ENCODE results near the gene TNFRSF4.

Gene TNFRSF4

GRCh38 chr1:1245178-1245816, 31.3 kb upstream of the TNFRSF4 start:
- ChIA-PET POLR2A (no interaction called here), CTCF (interaction anchor here (2.2 kb wide), 1 partner anchor 123 kb away, joined by 9 read pairs; no protein-coding TSS in a partner anchor)
- Histone ChIP-seq H3K36me3 (ENCODE audit: control insufficient read depth in 4 of 4, insufficient read depth in 4 of 4, low read length in 3 of 4) (no peaks in the 10 kb centered on the region), H3K9me3 (ENCODE audit: control extremely low read depth in 1 of 5, control insufficient read depth in 4 of 5, insufficient read depth in 2 of 5, low read depth in 1 of 5, low read length in 4 of 5) (no peaks in the 10 kb centered on the region), H3K4me3 (ENCODE audit: control insufficient read depth in 1 of 7, extremely low read depth in 1 of 7, insufficient read depth in 4 of 7, low read depth in 2 of 7, low read length in 6 of 7) (no peak overlapping the region), H3K4me1 (ENCODE audit: control extremely low read depth in 1 of 4, control insufficient read depth in 4 of 4, insufficient read depth in 4 of 4, low read length in 3 of 4) (peaks cover 0 to 10% (median 3%) of the 10 kb centered on the region in 4 experiments), H3K27me3 (replicated peaks in 2 of 5; ENCODE audit: control insufficient read depth in 4 of 5, insufficient read depth in 5 of 5, low read length in 4 of 5) (peaks cover 0 to 41% (median 6%) of the 10 kb centered on the region in 5 experiments), H3K27ac (ENCODE audit: insufficient read depth in 1 of 2, low read depth in 1 of 2, low read length in 2 of 2, poor library complexity in 1 of 2, severe bottlenecking in 2 of 2) (no peak overlapping the region)
- peak in 1 of 3 donors; percentile 26 for DNase-seq
- WGBS (ENCODE audit: insufficient coverage): 87% methylated on average over 18 of the region's 23 CpGs

GRCh38 chr1:1244192-1244811, 30.3 kb upstream of the TNFRSF4 start:
- POLR2A ChIA-PET: no interaction called here
- no peak for DNase-seq
- peaks cover 0 to 10% (median 3%) of the 10 kb centered on the region in 4 experiments for H3K4me1 ChIP-seq (ENCODE audit: control extremely low read depth in 1 of 4, control insufficient read depth in 4 of 4, insufficient read depth in 4 of 4, low read length in 3 of 4)
- no peak overlapping the region for H3K4me3 ChIP-seq (ENCODE audit: control insufficient read depth in 1 of 7, extremely low read depth in 1 of 7, insufficient read depth in 4 of 7, low read depth in 2 of 7, low read length in 6 of 7)
- no peaks in the 10 kb centered on the region for H3K36me3 ChIP-seq (ENCODE audit: control insufficient read depth in 4 of 4, insufficient read depth in 4 of 4, low read length in 3 of 4)
- peaks cover 0 to 51% (median 6%) of the 10 kb centered on the region in 5 experiments for H3K27me3 ChIP-seq (replicated peaks in 2 of 5; ENCODE audit: control insufficient read depth in 4 of 5, insufficient read depth in 5 of 5, low read length in 4 of 5)
- WGBS (ENCODE audit: insufficient coverage): 92% methylated on average over 15 of the region's 30 CpGs
- no peak overlapping the region for H3K27ac ChIP-seq (ENCODE audit: insufficient read depth in 1 of 2, low read depth in 1 of 2, low read length in 2 of 2, poor library complexity in 1 of 2, severe bottlenecking in 2 of 2)
- CTCF ChIA-PET: interaction anchor here (1.4 kb wide), 1 partner anchor 123 kb away, joined by 3 read pairs; no protein-coding TSS in a partner anchor
- no peaks in the 10 kb centered on the region for H3K9me3 ChIP-seq (ENCODE audit: control extremely low read depth in 1 of 5, control insufficient read depth in 4 of 5, insufficient read depth in 2 of 5, low read depth in 1 of 5, low read length in 4 of 5)

- Histone ChIP-seq H3K27me3 (replicated peaks in 2 of 5; ENCODE audit: control insufficient read depth in 4 of 5, insufficient read depth in 5 of 5, low read length in 4 of 5) (peaks cover 0 to 56% (median 6%) of the 10 kb centered on the region in 5 experiments), H3K9me3 (ENCODE audit: control extremely low read depth in 1 of 5, control insufficient read depth in 4 of 5, insufficient read depth in 2 of 5, low read depth in 1 of 5, low read length in 4 of 5) (no peaks in the 10 kb centered on the region), H3K4me1 (ENCODE audit: control extremely low read depth in 1 of 4, control insufficient read depth in 4 of 4, insufficient read depth in 4 of 4, low read length in 3 of 4) (peaks cover 0 to 10% (median 3%) of the 10 kb centered on the region in 4 experiments), H3K4me3 (ENCODE audit: control insufficient read depth in 1 of 7, extremely low read depth in 1 of 7, insufficient read depth in 4 of 7, low read depth in 2 of 7, low read length in 6 of 7) (no peak overlapping the region), H3K36me3 (ENCODE audit: control insufficient read depth in 4 of 4, insufficient read depth in 4 of 4, low read length in 3 of 4) (no peaks in the 10 kb centered on the region), H3K27ac (ENCODE audit: insufficient read depth in 1 of 2, low read depth in 1 of 2, low read length in 2 of 2, poor library complexity in 1 of 2, severe bottlenecking in 2 of 2) (no peak overlapping the region)
- POLR2A ChIA-PET: no interaction called here
- CTCF ChIA-PET: interaction anchor here (1.4 kb wide), 1 partner anchor 123 kb away, joined by 3 read pairs; no protein-coding TSS in a partner anchor
- WGBS (ENCODE audit: insufficient coverage): 97% methylated on average over 16 of the region's 23 CpGs
- no peak for DNase-seq
Observed at GRCh38 chr1:1243807-1244191, 29.8 kb upstream of the TNFRSF4 start.

- Histone ChIP-seq H3K36me3 (ENCODE audit: control insufficient read depth in 4 of 4, insufficient read depth in 4 of 4, low read length in 3 of 4) (no peaks in the 10 kb centered on the region), H3K4me1 (ENCODE audit: control extremely low read depth in 1 of 4, control insufficient read depth in 4 of 4, insufficient read depth in 4 of 4, low read length in 3 of 4) (peaks cover 0 to 10% (median 3%) of the 10 kb centered on the region in 4 experiments), H3K9me3 (ENCODE audit: control extremely low read depth in 1 of 5, control insufficient read depth in 4 of 5, insufficient read depth in 2 of 5, low read depth in 1 of 5, low read length in 4 of 5) (no peaks in the 10 kb centered on the region), H3K4me3 (ENCODE audit: control insufficient read depth in 1 of 7, extremely low read depth in 1 of 7, insufficient read depth in 4 of 7, low read depth in 2 of 7, low read length in 6 of 7) (no peak overlapping the region), H3K27ac (ENCODE audit: insufficient read depth in 1 of 2, low read depth in 1 of 2, low read length in 2 of 2, poor library complexity in 1 of 2, severe bottlenecking in 2 of 2) (no peak overlapping the region), H3K27me3 (replicated peaks in 2 of 5; ENCODE audit: control insufficient read depth in 4 of 5, insufficient read depth in 5 of 5, low read length in 4 of 5) (peaks cover 0 to 57% (median 6%) of the 10 kb centered on the region in 5 experiments)
- no peak for DNase-seq
- CTCF ChIA-PET: interaction anchor here (0.8 to 1.4 kb wide), 2 partner anchors 12 to 122 kb away, joined by 3 read pairs; no protein-coding TSS in a partner anchor
- POLR2A ChIA-PET: no interaction called here
- 95% methylated on average over 21 of the region's 23 CpGs for WGBS (ENCODE audit: insufficient coverage)
Observed at GRCh38 chr1:1243266-1243660, 29.3 kb upstream of the TNFRSF4 start.

- POLR2A ChIA-PET: no interaction called here
- no peaks in the 10 kb centered on the region for H3K36me3 ChIP-seq (ENCODE audit: control insufficient read depth in 4 of 4, insufficient read depth in 4 of 4, low read length in 3 of 4)
- H3K9me3 ChIP-seq (ENCODE audit: control extremely low read depth in 1 of 5, control insufficient read depth in 4 of 5, insufficient read depth in 2 of 5, low read depth in 1 of 5, low read length in 4 of 5): no peaks in the 10 kb centered on the region
- H3K27me3 ChIP-seq (replicated peaks in 2 of 5; ENCODE audit: control insufficient read depth in 4 of 5, insufficient read depth in 5 of 5, low read length in 4 of 5): peaks cover 0 to 57% (median 5%) of the 10 kb centered on the region in 5 experiments
- H3K4me1 ChIP-seq (ENCODE audit: control extremely low read depth in 1 of 4, control insufficient read depth in 4 of 4, insufficient read depth in 4 of 4, low read length in 3 of 4): peaks cover 0 to 10% (median 3%) of the 10 kb centered on the region in 4 experiments
- H3K27ac ChIP-seq (ENCODE audit: insufficient read depth in 1 of 2, low read depth in 1 of 2, low read length in 2 of 2, poor library complexity in 1 of 2, severe bottlenecking in 2 of 2): no peak overlapping the region
- WGBS (ENCODE audit: insufficient coverage): 96% methylated on average over 35 of the region's 41 CpGs
- H3K4me3 ChIP-seq (ENCODE audit: control insufficient read depth in 1 of 7, extremely low read depth in 1 of 7, insufficient read depth in 4 of 7, low read depth in 2 of 7, low read length in 6 of 7): no peak overlapping the region
- CTCF ChIA-PET: interaction anchor here (0.8 to 1.0 kb wide), 3 partner anchors 8 to 120 kb away, joined by 3 to 4 read pairs (median 4); no protein-coding TSS in a partner anchor
- no peak for DNase-seq
Observed at GRCh38 chr1:1242461-1243265, 28.7 kb upstream of the TNFRSF4 start.

- DNase-seq: no peak
- Histone ChIP-seq H3K4me3 (ENCODE audit: control insufficient read depth in 1 of 7, extremely low read depth in 1 of 7, insufficient read depth in 4 of 7, low read depth in 2 of 7, low read length in 6 of 7) (no peak overlapping the region), H3K27ac (ENCODE audit: insufficient read depth in 1 of 2, low read depth in 1 of 2, low read length in 2 of 2, poor library complexity in 1 of 2, severe bottlenecking in 2 of 2) (no peak overlapping the region), H3K9me3 (ENCODE audit: control extremely low read depth in 1 of 5, control insufficient read depth in 4 of 5, insufficient read depth in 2 of 5, low read depth in 1 of 5, low read length in 4 of 5) (no peaks in the 10 kb centered on the region), H3K4me1 (ENCODE audit: control extremely low read depth in 1 of 4, control insufficient read depth in 4 of 4, insufficient read depth in 4 of 4, low read length in 3 of 4) (peaks cover 0 to 5% (median 3%) of the 10 kb centered on the region in 4 experiments), H3K27me3 (replicated peaks in 2 of 5; ENCODE audit: control insufficient read depth in 4 of 5, insufficient read depth in 5 of 5, low read length in 4 of 5) (peaks cover 0 to 50% (median 0%) of the 10 kb centered on the region in 5 experiments), H3K36me3 (ENCODE audit: control insufficient read depth in 4 of 4, insufficient read depth in 4 of 4, low read length in 3 of 4) (no peaks in the 10 kb centered on the region)
- POLR2A ChIA-PET: no interaction called here
- 95% methylated on average over 21 of the region's 26 CpGs for WGBS (ENCODE audit: insufficient coverage)
- CTCF ChIA-PET: interaction anchor here (0.5 to 1.7 kb wide), 4 partner anchors 9 to 417 kb away, joined by 3 to 4 read pairs (median 4); no protein-coding TSS in a partner anchor
Observed at GRCh38 chr1:1241588-1242219, 27.8 kb upstream of the TNFRSF4 start.
